T-helper 2 cell treated with Interferon-gamma antibody and Interleukin-4, amounts not matched to agents 5 μg/mL and 100 μg/mL, for 36 hours (primary cell): Measurements from ENCODE around the gene STYK1.
"Not testable (repeated sequence)": the region's sequence is repeated elsewhere in the genome, so short reads cannot be mapped to it uniquely, and the experiment has no call there.

Source experiments
- DNase-seq: peaks from one replicate; pipeline ENCODE4 v3.0.0; 2021; ENCODE audit warnings: low spot score
- H3K27ac Mint-ChIP-seq: one replicate; pipeline ENCODE4 v1.8.0; 2021; ENCODE audit warnings: mild to moderate bottlenecking, mixed read lengths
- H3K27me3 Mint-ChIP-seq: one replicate; pipeline ENCODE4 v1.8.0; 2021; ENCODE audit warnings: low read depth, mixed read lengths
- H3K36me3 Mint-ChIP-seq: one replicate; pipeline ENCODE4 v1.8.0; 2021; ENCODE audit warnings: low read depth, mixed read lengths
- H3K4me1 Mint-ChIP-seq: one replicate; pipeline ENCODE4 v1.8.0; 2021; ENCODE audit warnings: low read depth, mixed read lengths
- H3K4me3 Mint-ChIP-seq: one replicate; pipeline ENCODE4 v1.8.0; 2022; ENCODE audit warnings: mild to moderate bottlenecking, moderate library complexity, mixed read lengths
- H3K9me3 Mint-ChIP-seq: one replicate; pipeline ENCODE4 v1.8.0; 2021; ENCODE audit warnings: mixed read lengths

STYK1 gene

GRCh38 chr12:10663869-10664268 lies 10.0 kb downstream of the STYK1 start:
- Mint-ChIP-seq H3K27me3 (peaks cover 44% of the 10 kb centered on the region), H3K4me1 (peaks cover 4% of the 10 kb centered on the region), H3K27ac (no peak overlapping the region), H3K4me3 (no peak overlapping the region), H3K36me3 (no peaks in the 10 kb centered on the region), H3K9me3 (no peaks in the 10 kb centered on the region)
- DNase-seq: no peak

- DNase-seq: no peak
- peaks cover 6% of the 10 kb centered on the region for H3K9me3 Mint-ChIP-seq
- H3K4me1 Mint-ChIP-seq: no peaks in the 10 kb centered on the region
- H3K4me3 Mint-ChIP-seq: no peak overlapping the region
- H3K27ac Mint-ChIP-seq: no peak overlapping the region
- H3K36me3 Mint-ChIP-seq: no peaks in the 10 kb centered on the region
- peaks cover 36% of the 10 kb centered on the region for H3K27me3 Mint-ChIP-seq
Observed at GRCh38 chr12:10661338-10661737, 12.5 kb downstream of the STYK1 start.

- Mint-ChIP-seq H3K27me3 (peaks cover 20% of the 10 kb centered on the region), H3K4me1 (no peaks in the 10 kb centered on the region), H3K36me3 (no peaks in the 10 kb centered on the region), H3K27ac (no peak overlapping the region), H3K4me3 (no peak overlapping the region), H3K9me3 (peaks cover 6% of the 10 kb centered on the region)
- DNase-seq: no peak
Observed at GRCh38 chr12:10654003-10654402, 19.8 kb downstream of the STYK1 start.

GRCh38 chr12:10652192-10652591 lies 21.7 kb downstream of the STYK1 start:
- peaks cover 18% of the 10 kb centered on the region for H3K27me3 Mint-ChIP-seq
- DNase-seq: no peak
- no peak overlapping the region for H3K27ac Mint-ChIP-seq
- H3K9me3 Mint-ChIP-seq: peaks cover 9% of the 10 kb centered on the region
- H3K4me3 Mint-ChIP-seq: no peak overlapping the region
- no peaks in the 10 kb centered on the region for H3K4me1 Mint-ChIP-seq
- no peaks in the 10 kb centered on the region for H3K36me3 Mint-ChIP-seq

GRCh38 chr12:10646576-10646975 lies 27.3 kb downstream of the STYK1 start:
- H3K4me1 Mint-ChIP-seq, DNase-seq, H3K27me3 Mint-ChIP-seq, H3K4me3 Mint-ChIP-seq, H3K27ac Mint-ChIP-seq, H3K36me3 Mint-ChIP-seq: not testable (repeated sequence)
- peaks cover 27% of the 10 kb centered on the region for H3K9me3 Mint-ChIP-seq

- Mint-ChIP-seq H3K27me3 (peaks cover 7% of the 10 kb centered on the region), H3K4me1 (no peaks in the 10 kb centered on the region), H3K36me3 (no peaks in the 10 kb centered on the region), H3K27ac (no peak overlapping the region), H3K4me3 (no peak overlapping the region), H3K9me3 (peaks cover 27% of the 10 kb centered on the region)
- DNase-seq: no peak
Observed at GRCh38 chr12:10645910-10646309, 27.9 kb downstream of the STYK1 start.

GRCh38 chr12:10641735-10642500 lies 31.9 kb downstream of the STYK1 start:
- no peak overlapping the region for H3K27ac Mint-ChIP-seq
- peaks cover 11% of the 10 kb centered on the region for H3K27me3 Mint-ChIP-seq
- H3K9me3 Mint-ChIP-seq: peaks cover 22% of the 10 kb centered on the region
- no peak overlapping the region for H3K4me3 Mint-ChIP-seq
- DNase-seq: no peak
- H3K36me3 Mint-ChIP-seq: no peaks in the 10 kb centered on the region
- no peaks in the 10 kb centered on the region for H3K4me1 Mint-ChIP-seq

- Mint-ChIP-seq H3K36me3 (no peaks in the 10 kb centered on the region), H3K27me3 (peaks cover 18% of the 10 kb centered on the region), H3K4me3 (no peak overlapping the region), H3K27ac (no peak overlapping the region), H3K9me3 (no peaks in the 10 kb centered on the region), H3K4me1 (no peaks in the 10 kb centered on the region)
- DNase-seq: no peak
Observed at GRCh38 chr12:10638728-10639127, 35.1 kb downstream of the STYK1 start.

- no peak for DNase-seq
- no peaks in the 10 kb centered on the region for H3K36me3 Mint-ChIP-seq
- peaks cover 24% of the 10 kb centered on the region for H3K27me3 Mint-ChIP-seq
- no peaks in the 10 kb centered on the region for H3K9me3 Mint-ChIP-seq
- H3K27ac Mint-ChIP-seq: no peak overlapping the region
- no peak overlapping the region for H3K4me3 Mint-ChIP-seq
- no peaks in the 10 kb centered on the region for H3K4me1 Mint-ChIP-seq
Observed at GRCh38 chr12:10636611-10637010, 37.2 kb downstream of the STYK1 start.

GRCh38 chr12:10636124-10636523 lies 37.7 kb downstream of the STYK1 start:
- no peaks in the 10 kb centered on the region for H3K36me3 Mint-ChIP-seq
- no peak overlapping the region for H3K27ac Mint-ChIP-seq
- H3K27me3 Mint-ChIP-seq: peaks cover 24% of the 10 kb centered on the region
- no peaks in the 10 kb centered on the region for H3K9me3 Mint-ChIP-seq
- H3K4me1 Mint-ChIP-seq: no peaks in the 10 kb centered on the region
- no peak overlapping the region for H3K4me3 Mint-ChIP-seq
- DNase-seq: no peak

- Mint-ChIP-seq H3K36me3 (no peaks in the 10 kb centered on the region), H3K4me3 (no peak overlapping the region), H3K4me1 (no peaks in the 10 kb centered on the region), H3K9me3 (no peaks in the 10 kb centered on the region), H3K27me3 (peaks cover 24% of the 10 kb centered on the region), H3K27ac (no peak overlapping the region)
- no peak for DNase-seq
Observed at GRCh38 chr12:10635306-10635705, 38.5 kb downstream of the STYK1 start.

- Mint-ChIP-seq H3K27me3 (peaks cover 24% of the 10 kb centered on the region), H3K9me3 (no peaks in the 10 kb centered on the region), H3K36me3 (no peaks in the 10 kb centered on the region), H3K4me3 (no peak overlapping the region), H3K4me1 (no peaks in the 10 kb centered on the region), H3K27ac (no peak overlapping the region)
- DNase-seq: no peak
Observed at GRCh38 chr12:10634427-10634826, 39.4 kb downstream of the STYK1 start.

- Mint-ChIP-seq H3K27me3 (peaks cover 22% of the 10 kb centered on the region), H3K4me1 (no peaks in the 10 kb centered on the region), H3K9me3 (no peaks in the 10 kb centered on the region), H3K36me3 (no peaks in the 10 kb centered on the region), H3K27ac (no peak overlapping the region), H3K4me3 (no peak overlapping the region)
- DNase-seq: no peak
Observed at GRCh38 chr12:10633541-10633940, 40.3 kb downstream of the STYK1 start.

GRCh38 chr12:10632226-10632625 lies 41.6 kb downstream of the STYK1 start:
- Mint-ChIP-seq H3K27me3 (peaks cover 33% of the 10 kb centered on the region), H3K27ac (no peak overlapping the region), H3K36me3 (no peaks in the 10 kb centered on the region)

GRCh38 chr12:10624605-10625004 lies 49.2 kb downstream of the STYK1 start:
- Mint-ChIP-seq H3K4me3 (no peak overlapping the region), H3K36me3 (no peaks in the 10 kb centered on the region), H3K27me3 (peaks cover 52% of the 10 kb centered on the region), H3K4me1 (no peaks in the 10 kb centered on the region), H3K9me3 (no peaks in the 10 kb centered on the region), H3K27ac (no peak overlapping the region)
- DNase-seq: no peak

More at GRCh38 chr12:10632226-10632625, 41.6 kb downstream of the STYK1 start:
- DNase-seq: no peak
- H3K9me3 Mint-ChIP-seq: no peaks in the 10 kb centered on the region
- H3K4me1 Mint-ChIP-seq: no peaks in the 10 kb centered on the region
- no peak overlapping the region for H3K4me3 Mint-ChIP-seq
